Measurements from ENCODE around the gene XXYLT1. TPM values are rescaled to one million over a fixed set of nuclear protein-coding genes. Genes with fewer than 3 reads are reported as not detected.

The XXYLT1 gene
- polyA plus RNA-seq, 1 donor (not counting 4 experiments of a cell fraction or from before 2014, with no cell fraction given): 11.1 TPM

GRCh38 chr3:195179776-195180489, 91.0 kb downstream of the XXYLT1 start:
- Histone ChIP-seq H3K36me3 (ENCODE audit: control insufficient read depth in 2 of 2, extremely low read depth in 1 of 2, insufficient read depth in 2 of 2, low read length in 2 of 2) (peaks cover 0 to 2% of the 10 kb centered on the region in 2 experiments), H3K79me2 (ENCODE audit: control insufficient read depth, insufficient read depth, low read length) (no peaks in the 10 kb centered on the region), H3K4me1 (ENCODE audit: control insufficient read depth, extremely low read depth, insufficient read depth, low read length) (peaks cover 13% of the 10 kb centered on the region), H3K27ac (ENCODE audit: control insufficient read depth, insufficient read depth, low read length) (no peak overlapping the region), H4K20me1 (ENCODE audit: control insufficient read depth, extremely low read depth, insufficient read depth, low read length) (no peaks in the 10 kb centered on the region), H3K4me3 (ENCODE audit: control insufficient read depth in 2 of 3, extremely low read depth in 1 of 3, insufficient read depth in 2 of 3, low read depth in 1 of 3, low read length in 3 of 3) (no peak overlapping the region), H3K4me2 (ENCODE audit: control insufficient read depth, extremely low read depth, insufficient read depth, low read depth, low read length) (no peak overlapping the region), H3K9ac (ENCODE audit: control insufficient read depth, extremely low read depth, insufficient read depth, low read length) (no peak overlapping the region), H3K9me1 (ENCODE audit: control insufficient read depth, extremely low read depth, insufficient read depth, low read length) (no peaks in the 10 kb centered on the region), H3K27me3 (ENCODE audit: control insufficient read depth, extremely low read depth, insufficient read depth, low read length) (no peaks in the 10 kb centered on the region), H2AFZ (ENCODE audit: control insufficient read depth, low read length) (no peak overlapping the region), H3K9me3 (ENCODE audit: control insufficient read depth, low read depth, low read length) (no peaks in the 10 kb centered on the region)
- no peak for TF ChIP-seq CTCF (optimal IDR thresholded peaks at IDR 0.05 in 1 of 3, IDR thresholded peaks at IDR 0.05 in 1 of 3, conservative IDR thresholded peaks at IDR 0.05 in 1 of 3; ENCODE audit: extremely low read depth in 1 of 3, insufficient read depth in 2 of 3, low read length in 3 of 3)
- no peak for TF ChIP-seq EZH2 (IDR thresholded peaks at IDR 0.05; ENCODE audit: low read length)
- DNase-seq (ENCODE audit: low read depth, low spot score) (no peak), FAIRE-seq (no peak)
- dilution Hi-C loops (cut with MboI; ENCODE audit: extremely low pct_ligation_motif_present, low sequenced_read_pairs): no loop called here

GRCh38 chr3:195178124-195178910, 92.6 kb downstream of the XXYLT1 start:
- DNase-seq (ENCODE audit: low read depth, low spot score) (no peak), FAIRE-seq (no peak)
- H3K4me2 ChIP-seq (ENCODE audit: control insufficient read depth, extremely low read depth, insufficient read depth, low read depth, low read length): no peak overlapping the region
- H3K9me1 ChIP-seq (ENCODE audit: control insufficient read depth, extremely low read depth, insufficient read depth, low read length): no peaks in the 10 kb centered on the region
- dilution Hi-C loops (cut with MboI; ENCODE audit: extremely low pct_ligation_motif_present, low sequenced_read_pairs): no loop called here
- TF ChIP-seq CTCF (optimal IDR thresholded peaks at IDR 0.05 in 1 of 3, IDR thresholded peaks at IDR 0.05 in 1 of 3, conservative IDR thresholded peaks at IDR 0.05 in 1 of 3; ENCODE audit: extremely low read depth in 1 of 3, insufficient read depth in 2 of 3, low read length in 3 of 3): no peak
- TF ChIP-seq EZH2 (IDR thresholded peaks at IDR 0.05; ENCODE audit: low read length): no peak
- H3K36me3 ChIP-seq (ENCODE audit: control insufficient read depth in 2 of 2, extremely low read depth in 1 of 2, insufficient read depth in 2 of 2, low read length in 2 of 2): peaks cover 0 to 2% of the 10 kb centered on the region in 2 experiments
- H4K20me1 ChIP-seq (ENCODE audit: control insufficient read depth, extremely low read depth, insufficient read depth, low read length): no peaks in the 10 kb centered on the region
- H3K4me1 ChIP-seq (ENCODE audit: control insufficient read depth, extremely low read depth, insufficient read depth, low read length): peaks cover 12% of the 10 kb centered on the region
- no peak overlapping the region for H2AFZ ChIP-seq (ENCODE audit: control insufficient read depth, low read length)
- no peak overlapping the region for H3K27ac ChIP-seq (ENCODE audit: control insufficient read depth, insufficient read depth, low read length)
- H3K27me3 ChIP-seq (ENCODE audit: control insufficient read depth, extremely low read depth, insufficient read depth, low read length): no peaks in the 10 kb centered on the region
- H3K4me3 ChIP-seq (ENCODE audit: control insufficient read depth in 2 of 3, extremely low read depth in 1 of 3, insufficient read depth in 2 of 3, low read depth in 1 of 3, low read length in 3 of 3): no peak overlapping the region
- H3K9ac ChIP-seq (ENCODE audit: control insufficient read depth, extremely low read depth, insufficient read depth, low read length): no peak overlapping the region
- H3K9me3 ChIP-seq (ENCODE audit: control insufficient read depth, low read depth, low read length): no peaks in the 10 kb centered on the region
- H3K79me2 ChIP-seq (ENCODE audit: control insufficient read depth, insufficient read depth, low read length): no peaks in the 10 kb centered on the region
